Measurements from ENCODE around the gene CPHXL2. TPM values are rescaled to one million over a fixed set of nuclear protein-coding genes. Genes with fewer than 3 reads are reported as not detected.

The CPHXL2 gene
- total and polyA plus RNA-seq, 2 donors (not counting 1 experiment from before 2014, with no cell fraction given), result not detected

GRCh38 chr16:75617121-75617520, 59.7 kb downstream of the CPHXL2 start:
- no peak overlapping the region for H3K27ac ChIP-seq (ENCODE audit: low read length in 2 of 2)
- ChIA-PET POLR2A (no interaction called here), CTCF (no interaction called here)
- no peak overlapping the region for H3K27ac Mint-ChIP-seq
- no peak for TF ChIP-seq EZH2 (IDR thresholded peaks at IDR 0.05; ENCODE audit: borderline replicate concordance, insufficient read depth, low read depth, low read length, poor library complexity, severe bottlenecking)
- no peak for TF ChIP-seq CTCF (IDR thresholded peaks at IDR 0.05)
- H3K9ac ChIP-seq (ENCODE audit: low read length), result no peak overlapping the region
- peaks cover 8 to 17% of the 10 kb centered on the region in 2 donors for H3K4me1 ChIP-seq (ENCODE audit: control insufficient read depth in 2 of 2, insufficient read depth in 2 of 2, low read length in 2 of 2)
- H3K27me3 Mint-ChIP-seq, result no peaks in the 10 kb centered on the region
- 70% methylated on average over 2 of the region's 3 CpGs for WGBS (ENCODE audit: insufficient coverage)
- peaks cover 16% of the 10 kb centered on the region for H3K4me1 Mint-ChIP-seq
- H2AFZ ChIP-seq (ENCODE audit: insufficient read depth, low read depth, low read length, poor library complexity, severe bottlenecking), result no peak overlapping the region
- H3K27me3 ChIP-seq (replicated peaks in 1 of 4; ENCODE audit: control extremely low read depth in 1 of 4, control insufficient read depth in 3 of 4, insufficient read depth in 4 of 4, low read length in 3 of 4), result no peaks in the 10 kb centered on the region
- no peaks in the 10 kb centered on the region for H3K9me3 Mint-ChIP-seq (ENCODE audit: insufficient read depth)
- H3K36me3 ChIP-seq (replicated peaks in 1 of 2; ENCODE audit: control extremely low read depth in 1 of 2, control insufficient read depth in 1 of 2, extremely low read depth in 1 of 2, insufficient read depth in 2 of 2, low read length in 1 of 2), result peaks cover 5 to 61% of the 10 kb centered on the region in 2 experiments
- peaks cover 39% of the 10 kb centered on the region for H3K79me2 ChIP-seq (ENCODE audit: control insufficient read depth, insufficient read depth, low read length)
- no peak overlapping the region for H3K4me2 ChIP-seq (replicated peaks; ENCODE audit: low read depth, low read length, poor library complexity, severe bottlenecking)
- H3K9me3 ChIP-seq (ENCODE audit: control extremely low read depth in 1 of 3, control insufficient read depth in 2 of 3, insufficient read depth in 1 of 3, low read length in 2 of 3), result no peaks in the 10 kb centered on the region
- ATAC-seq (ENCODE audit: low read depth) (no peak), DNase-seq (no peak)
- no peak overlapping the region for H3K4me3 ChIP-seq (ENCODE audit: control extremely low read depth in 1 of 5, extremely low read depth in 1 of 5, insufficient read depth in 1 of 5, low read depth in 2 of 5, low read length in 4 of 5)
- intact Hi-C loops (cut with micrococcal nuclease), result no loop called here
- H4K20me1 ChIP-seq (ENCODE audit: control insufficient read depth, insufficient read depth, low read length, poor library complexity, severe bottlenecking), result no peaks in the 10 kb centered on the region
- no peak overlapping the region for H3K4me3 Mint-ChIP-seq

- DNase-seq, result no peak
- ChIA-PET POLR2A (no interaction called here), CTCF (interaction anchor here (0.7 kb wide), 1 partner anchor 35 kb away, joined by 3 read pairs; no protein-coding TSS in a partner anchor)
- Histone ChIP-seq H3K27ac (ENCODE audit: low read length in 2 of 2) (no peak overlapping the region), H3K4me1 (ENCODE audit: control insufficient read depth in 2 of 2, insufficient read depth in 2 of 2, low read length in 2 of 2) (peaks cover 2 to 12% of the 10 kb centered on the region in 2 donors), H3K9ac (ENCODE audit: low read length) (no peak overlapping the region), H4K20me1 (ENCODE audit: control insufficient read depth, insufficient read depth, low read length, poor library complexity, severe bottlenecking) (no peaks in the 10 kb centered on the region), H2AFZ (ENCODE audit: insufficient read depth, low read depth, low read length, poor library complexity, severe bottlenecking) (no peak overlapping the region), H3K36me3 (replicated peaks in 1 of 2; ENCODE audit: control extremely low read depth in 1 of 2, control insufficient read depth in 1 of 2, extremely low read depth in 1 of 2, insufficient read depth in 2 of 2, low read length in 1 of 2) (peaks cover 5 to 63% of the 10 kb centered on the region in 2 experiments), H3K4me2 (replicated peaks; ENCODE audit: low read depth, low read length, poor library complexity, severe bottlenecking) (no peak overlapping the region), H3K9me3 (ENCODE audit: control extremely low read depth in 1 of 3, control insufficient read depth in 2 of 3, insufficient read depth in 1 of 3, low read length in 2 of 3) (no peaks in the 10 kb centered on the region), H3K4me3 (ENCODE audit: control extremely low read depth in 1 of 5, extremely low read depth in 1 of 5, insufficient read depth in 1 of 5, low read depth in 2 of 5, low read length in 4 of 5) (no peak overlapping the region), H3K27me3 (replicated peaks in 1 of 4; ENCODE audit: control extremely low read depth in 1 of 4, control insufficient read depth in 3 of 4, insufficient read depth in 4 of 4, low read length in 3 of 4) (no peaks in the 10 kb centered on the region), H3K79me2 (ENCODE audit: control insufficient read depth, insufficient read depth, low read length) (peaks cover 34% of the 10 kb centered on the region)
- TF ChIP-seq EZH2 (IDR thresholded peaks at IDR 0.05; ENCODE audit: borderline replicate concordance, insufficient read depth, low read depth, low read length, poor library complexity, severe bottlenecking), result no peak
- TF ChIP-seq CTCF (IDR thresholded peaks at IDR 0.05), result no peak
- H3K27ac Mint-ChIP-seq, result no peak overlapping the region
- no peak for ATAC-seq (ENCODE audit: low read depth)
- no CpG with 5 or more reads among the region's 4 CpGs for WGBS (ENCODE audit: insufficient coverage)
- H3K9me3 Mint-ChIP-seq (ENCODE audit: insufficient read depth), result no peaks in the 10 kb centered on the region
- peaks cover 11% of the 10 kb centered on the region for H3K4me1 Mint-ChIP-seq
- intact Hi-C loops (cut with micrococcal nuclease), result no loop called here
- H3K27me3 Mint-ChIP-seq, result no peaks in the 10 kb centered on the region
- no peak overlapping the region for H3K4me3 Mint-ChIP-seq
Measured at GRCh38 chr16:75616521-75617010, 60.2 kb downstream of the CPHXL2 start.

All from B cell (primary cell).